Amniotic stem cell (primary cell): ENCODE results near the gene TET1.
A peak's percentile ranks its signal among the peaks of the same experiment; 100 is the strongest.
"Not testable (repeated sequence)": the region's sequence is repeated elsewhere in the genome, so short reads cannot be mapped to it uniquely, and the experiment has no call there.

Experiments used
- DNase-seq: peaks from one replicate; lab custom pipeline; 2025; lab: John Stamatoyannopoulos, UW

Gene TET1

GRCh38 chr10:68560186-68560942 lies at the start of gene TET1:
TSS of gene TET1 (plus strand) at chr10:68560337. CDS start at chr10:68572339, 12,002 bp downstream.
- no peak for DNase-seq

- DNase-seq, result not testable (repeated sequence)
Observed at GRCh38 chr10:68516216-68516615, 43.9 kb upstream of the TET1 start.

DNA sequence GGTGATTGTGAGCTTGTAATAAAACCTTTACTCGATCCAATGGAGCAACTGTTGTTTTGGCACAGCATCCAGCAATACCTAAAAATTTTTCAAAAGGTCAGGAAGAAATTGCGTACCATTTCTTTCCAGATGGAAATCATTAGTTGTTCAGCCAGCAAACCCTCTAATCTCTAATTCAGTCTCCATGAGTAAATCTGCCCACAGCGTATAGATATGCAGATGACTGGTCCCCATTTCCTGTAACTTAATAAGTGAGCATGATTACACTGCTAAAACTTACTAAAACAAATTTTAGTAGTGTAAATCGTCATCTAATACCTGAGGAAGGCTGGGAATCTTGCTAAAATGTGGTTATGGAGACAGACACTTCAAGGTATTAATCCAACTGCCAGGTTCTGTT lies 43.4 kb upstream of the TET1 start:
- peak; percentile 72 for DNase-seq

DNA sequence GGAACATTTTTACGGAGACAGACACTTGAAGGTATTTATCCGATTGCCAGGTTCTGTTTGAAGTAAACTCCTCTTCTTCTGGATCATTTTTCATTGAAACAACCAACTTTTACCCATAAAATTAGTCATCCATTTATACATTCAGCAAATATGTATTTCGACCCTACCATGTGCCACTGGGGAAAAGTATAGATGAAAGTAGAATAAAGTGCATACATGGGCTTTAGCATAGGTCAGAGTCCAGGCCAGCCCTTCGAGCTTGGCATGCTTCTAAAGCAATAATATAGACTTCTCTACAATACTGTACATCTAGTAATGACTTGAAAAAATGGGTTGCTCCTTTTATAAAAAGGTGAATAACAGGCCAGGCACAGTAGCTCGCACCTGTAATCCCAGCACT lies 42.9 kb upstream of the TET1 start:
- DNase-seq, result no peak

- not testable (repeated sequence) for DNase-seq
Observed at GRCh38 chr10:68518609-68519008, 41.5 kb upstream of the TET1 start.

- not testable (repeated sequence) for DNase-seq
Observed at GRCh38 chr10:68525490-68526038, 34.6 kb upstream of the TET1 start.

DNA sequence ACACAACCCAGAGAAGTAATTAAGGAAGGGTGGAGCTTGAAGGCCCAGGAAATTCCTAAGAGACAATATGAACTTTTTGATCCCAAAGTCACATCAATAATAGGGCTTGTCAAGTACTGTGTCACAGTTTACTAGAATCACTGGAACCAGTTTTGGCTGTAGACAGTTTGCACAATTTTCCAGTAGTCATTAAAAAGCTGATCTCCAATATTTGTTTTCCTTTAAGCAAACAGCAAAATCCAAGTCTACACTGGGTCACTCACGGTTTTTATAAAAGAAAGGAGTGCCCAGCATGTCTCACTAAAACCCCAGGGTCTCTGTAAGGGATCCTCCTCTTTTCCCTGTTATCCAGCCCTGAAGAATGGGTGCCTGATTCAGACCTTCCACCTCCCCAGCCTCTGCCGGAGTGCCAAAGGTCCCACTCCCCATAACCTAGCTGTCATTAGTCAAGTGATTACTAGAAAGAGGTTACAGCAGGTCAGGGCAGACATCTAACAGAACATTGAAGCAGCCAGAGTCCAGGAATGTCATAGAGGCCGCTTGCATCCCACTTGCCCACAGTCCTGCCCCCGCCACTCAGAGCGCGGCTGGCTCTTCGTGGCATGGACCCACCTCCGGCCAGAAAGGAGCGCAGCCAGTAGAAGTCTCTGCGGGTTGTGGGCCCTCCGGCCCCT lies 33.4 kb upstream of the TET1 start:
- DNase-seq, result no peak

- no peak for DNase-seq
Observed at GRCh38 chr10:68536973-68537372, 23.2 kb upstream of the TET1 start.

- no peak for DNase-seq
Observed at GRCh38 chr10:68537796-68538195, 22.3 kb upstream of the TET1 start.

DNA sequence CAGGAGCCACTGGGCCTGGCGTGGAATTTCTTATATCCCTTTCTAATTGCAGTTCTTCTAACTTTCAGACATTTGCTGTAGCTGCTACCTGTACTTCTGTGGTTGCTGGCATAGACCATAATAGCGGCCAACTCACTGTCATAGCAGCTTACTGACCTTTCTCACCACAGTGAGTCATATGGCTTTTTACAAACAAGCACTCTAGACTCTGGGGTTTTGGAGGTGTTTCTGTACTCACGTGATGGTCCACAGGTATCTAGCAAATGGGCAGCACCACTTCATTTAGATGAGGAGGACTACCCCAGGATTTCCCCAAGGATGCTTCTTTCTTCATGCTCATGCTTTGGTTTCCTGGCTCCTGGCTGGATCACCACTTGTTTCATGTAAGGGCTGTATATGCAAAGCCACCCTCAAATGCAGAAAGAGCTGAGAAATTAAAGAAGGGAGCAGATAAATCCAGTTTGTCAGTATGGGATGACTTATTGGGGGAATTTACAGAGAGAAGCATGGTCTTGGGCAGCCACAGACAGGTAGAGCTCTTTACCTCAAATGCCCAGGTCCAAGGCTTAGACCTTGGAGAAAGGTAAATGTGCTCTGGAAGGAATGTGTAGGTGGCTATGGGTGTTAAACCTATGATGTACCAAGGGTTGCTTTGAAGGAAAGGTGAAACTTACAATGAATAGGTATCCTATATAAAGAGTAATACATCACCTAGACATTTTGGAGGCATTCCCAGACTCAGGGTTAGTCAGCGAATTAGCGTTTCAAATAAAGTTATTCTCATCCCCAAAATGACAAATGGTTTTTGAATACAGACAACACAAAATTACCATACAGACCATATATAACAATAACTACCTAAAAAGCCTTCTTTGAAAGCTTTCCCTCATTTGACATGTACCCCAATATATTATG lies 16.9 kb upstream of the TET1 start:
- DNase-seq, result no peak

GRCh38 chr10:68550747-68551411 lies 9.3 kb upstream of the TET1 start:
- DNase-seq, result no peak

DNA sequence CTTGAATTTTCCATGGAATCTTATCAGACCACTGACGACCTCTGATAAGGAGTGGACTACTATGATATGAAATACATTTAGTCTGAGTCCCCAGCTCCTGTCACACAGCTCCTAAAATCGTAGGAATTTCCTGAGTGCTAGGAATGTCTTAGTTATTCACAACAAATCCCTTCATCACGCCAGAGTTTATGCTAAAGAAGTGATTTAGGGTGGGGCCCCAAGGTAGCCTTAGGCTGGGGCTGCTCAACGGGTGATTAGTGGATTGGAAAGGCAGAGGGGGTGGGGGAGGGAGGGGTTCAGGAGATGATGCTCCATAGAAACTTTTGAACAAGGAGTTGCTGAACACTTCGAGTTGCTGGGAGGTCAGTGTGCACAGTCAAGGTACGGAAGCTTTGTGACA lies 7.0 kb upstream of the TET1 start:
- DNase-seq, result no peak

DNA sequence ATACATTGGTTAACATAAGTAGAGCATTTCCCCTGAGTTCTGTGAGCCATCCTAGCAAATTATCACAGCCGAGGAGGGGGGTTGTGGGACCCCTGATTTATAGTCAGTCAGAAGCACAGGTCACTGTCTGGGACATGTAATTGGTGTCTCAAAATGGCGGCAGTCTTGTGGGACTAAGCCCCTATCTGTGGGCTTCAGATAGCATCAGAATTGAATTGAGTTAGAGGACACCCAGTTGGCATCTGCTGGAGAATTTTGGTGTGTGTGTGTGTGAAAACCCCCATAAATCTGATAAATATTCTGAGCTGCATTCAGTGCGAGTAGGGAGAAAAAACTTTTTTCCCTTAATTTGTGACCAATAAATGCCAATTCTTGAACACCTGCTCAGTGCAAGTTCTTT lies 6.5 kb upstream of the TET1 start:
- DNase-seq, result no peak

- DNase-seq, result no peak
Observed at GRCh38 chr10:68558478-68558877, 1.7 kb upstream of the TET1 start.

GRCh38 chr10:68559251-68559650 lies 886 bp upstream of the TET1 start:
- no peak for DNase-seq

DNA sequence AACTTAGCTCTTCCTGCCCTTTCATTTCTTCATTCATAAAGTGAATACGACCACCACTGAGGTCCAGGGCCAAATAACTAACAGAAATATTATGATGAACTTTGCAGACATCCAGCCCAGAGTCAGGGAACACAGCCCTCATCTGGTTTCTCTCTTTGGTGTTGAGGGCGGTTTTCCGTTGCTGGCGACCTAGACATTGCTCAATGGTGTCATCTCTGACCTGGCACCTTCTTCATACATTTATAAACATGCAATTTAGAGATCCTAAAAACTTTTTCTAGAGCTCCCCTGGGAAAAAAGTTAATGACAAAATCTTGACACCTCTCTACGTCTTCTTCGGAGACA lies 324 bp upstream of the TET1 start:
- DNase-seq, result no peak

- no peak for DNase-seq
Observed at GRCh38 chr10:68560943-68561864, 1.1 kb downstream of the TET1 start.

DNA sequence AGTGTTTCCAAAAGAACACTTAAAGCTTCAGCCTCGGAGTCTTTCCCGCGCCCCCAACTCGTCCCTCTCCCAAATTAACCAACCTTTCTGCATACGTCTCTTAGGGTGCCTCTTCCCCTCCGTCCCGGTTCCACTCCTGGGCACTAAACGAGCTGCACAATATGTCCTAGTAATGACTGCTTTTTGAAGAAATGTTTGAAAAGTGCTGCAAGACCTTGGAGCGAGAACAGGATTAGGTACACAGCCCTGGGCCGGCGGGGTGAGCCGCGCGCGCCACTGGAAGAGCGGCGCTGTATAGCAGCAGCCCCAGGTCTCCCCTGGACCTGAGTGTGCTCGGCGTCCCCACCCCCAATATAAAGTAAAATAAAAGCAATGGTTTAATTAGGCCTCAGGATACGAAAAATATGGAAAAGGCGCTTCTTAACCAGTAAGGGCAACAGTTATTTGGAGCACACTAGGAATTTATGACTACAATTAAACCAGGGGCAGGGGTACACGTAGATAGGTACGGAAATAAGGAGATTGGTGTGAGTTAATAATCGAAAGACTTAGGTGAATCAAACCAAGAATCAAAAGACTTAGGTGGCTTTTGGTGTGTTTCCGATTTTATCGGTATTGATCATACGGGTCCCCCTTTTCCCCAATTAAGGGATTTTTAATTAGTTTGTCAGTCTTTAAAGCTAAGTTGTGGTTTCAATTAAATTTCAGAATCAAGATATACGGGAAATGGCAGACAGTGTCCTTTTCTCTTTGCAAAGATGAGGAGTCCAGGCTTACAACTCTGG lies 1.9 kb downstream of the TET1 start:
- DNase-seq, result no peak

DNA sequence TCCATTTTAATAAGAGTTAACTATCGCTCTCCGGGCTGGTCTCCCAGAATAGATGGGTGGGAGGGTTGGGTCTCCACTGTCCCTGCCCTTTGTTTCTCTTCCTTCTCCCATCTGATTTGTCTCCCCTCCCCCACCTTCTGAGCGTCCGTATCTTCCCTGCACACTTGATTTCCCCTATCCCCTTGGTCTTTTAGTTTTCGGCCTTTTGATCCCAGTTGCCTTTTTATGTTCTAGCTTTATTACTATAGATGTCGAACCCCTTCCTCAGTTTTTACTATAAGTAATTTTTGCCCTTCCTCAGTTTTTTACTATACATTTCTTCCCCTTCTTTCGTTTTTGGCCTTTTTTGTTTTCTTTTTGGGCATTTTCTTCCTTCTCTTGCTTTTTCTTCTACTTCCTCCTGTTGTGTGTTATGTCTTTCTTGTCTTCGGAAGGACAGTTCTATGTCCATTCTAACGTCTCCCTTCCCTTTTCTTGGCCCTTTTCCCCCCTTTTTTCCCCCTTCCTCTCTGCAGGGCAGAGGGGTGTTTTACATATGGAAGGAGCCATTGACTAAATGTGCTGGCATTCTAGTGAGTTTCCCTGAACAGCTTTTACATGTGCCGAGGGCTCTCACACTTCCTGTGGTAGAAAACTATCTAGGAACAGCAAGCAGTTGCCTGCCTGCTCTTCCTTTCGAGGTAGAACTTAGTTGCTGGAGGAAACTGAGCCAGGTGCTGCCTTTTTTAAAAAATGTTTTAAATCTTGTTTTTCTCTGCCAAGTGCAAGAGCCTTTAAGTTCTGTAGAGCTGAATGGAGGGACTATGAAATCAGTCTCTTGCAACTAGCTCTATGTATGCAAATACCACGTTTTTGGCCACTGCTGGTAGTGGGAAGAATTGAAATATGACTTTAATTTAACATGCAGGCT lies 2.8 kb downstream of the TET1 start:
- DNase-seq, result no peak
